Measurements from ENCODE around the gene GAL3ST2.
"Not testable (repeated sequence)": the region's sequence is repeated elsewhere in the genome, so short reads cannot be mapped to it uniquely, and the experiment has no call there.

The GAL3ST2 gene

GRCh38 chr2:241814393-241814642 lies 37.7 kb downstream of the GAL3ST2 start:
- TF ChIP-seq CTCF (IDR thresholded peaks at IDR 0.05; ENCODE audit: low read depth, low read length), result no peak
- H3K4me3 ChIP-seq (ENCODE audit: low read depth, low read length), result no peak overlapping the region
- DNase-seq (ENCODE audit: low read depth, low spot score), result no peak
- in situ Hi-C loops (cut with HindIII; ENCODE audit: low sequenced_read_pairs), result no loop called here

GRCh38 chr2:241814643-241815476 lies 38.2 kb downstream of the GAL3ST2 start:
- TF ChIP-seq CTCF (IDR thresholded peaks at IDR 0.05; ENCODE audit: low read depth, low read length), result no peak
- in situ Hi-C loops (cut with HindIII; ENCODE audit: low sequenced_read_pairs), result no loop called here
- no peak for DNase-seq (ENCODE audit: low read depth, low spot score)
- H3K4me3 ChIP-seq (ENCODE audit: low read depth, low read length), result no peak overlapping the region

GRCh38 chr2:241815477-241816430 lies 39.1 kb downstream of the GAL3ST2 start:
- no peak for TF ChIP-seq CTCF (IDR thresholded peaks at IDR 0.05; ENCODE audit: low read depth, low read length)
- in situ Hi-C loops (cut with HindIII; ENCODE audit: low sequenced_read_pairs), result no loop called here
- H3K4me3 ChIP-seq (ENCODE audit: low read depth, low read length), result no peak overlapping the region
- no peak for DNase-seq (ENCODE audit: low read depth, low spot score)

GRCh38 chr2:241816431-241817121 lies 40.0 kb downstream of the GAL3ST2 start:
- H3K4me3 ChIP-seq (ENCODE audit: low read depth, low read length), result no peak overlapping the region
- no peak for TF ChIP-seq CTCF (IDR thresholded peaks at IDR 0.05; ENCODE audit: low read depth, low read length)
- in situ Hi-C loops (cut with HindIII; ENCODE audit: low sequenced_read_pairs), result no loop called here
- no peak for DNase-seq (ENCODE audit: low read depth, low spot score)

GRCh38 chr2:241817126-241817820 lies 40.7 kb downstream of the GAL3ST2 start:
- H3K4me3 ChIP-seq (ENCODE audit: low read depth, low read length), result no peak overlapping the region
- DNase-seq (ENCODE audit: low read depth, low spot score), result no peak
- TF ChIP-seq CTCF (IDR thresholded peaks at IDR 0.05; ENCODE audit: low read depth, low read length), result no peak
- in situ Hi-C loops (cut with HindIII; ENCODE audit: low sequenced_read_pairs), result no loop called here

GRCh38 chr2:241817821-241818215 lies 41.2 kb downstream of the GAL3ST2 start:
- H3K4me3 ChIP-seq (ENCODE audit: low read depth, low read length); in situ Hi-C loops (cut with HindIII; ENCODE audit: low sequenced_read_pairs); DNase-seq (ENCODE audit: low read depth, low spot score): not testable (repeated sequence)

Data from astrocyte of the spinal cord (primary cell).